ENCODE measurements around the gene CKAP2L.

GRCh38 chr2:112718863-112719370 is 45.5 kb downstream of the CKAP2L start:
- TF ChIP-seq EZH2 (IDR thresholded peaks at IDR 0.05; ENCODE audit: insufficient read depth, poor library complexity, severe bottlenecking) (no peak), EZH2phosphoT487 (IDR thresholded peaks at IDR 0.05; ENCODE audit: insufficient read depth, low read depth) (no peak)

Data from GM23248 (cell line).